SU-DHL-6 (cell line): ENCODE measurements around the gene ZNF487.

Experiments
- CTCF ChIP-seq: fragments of 200-600 bp; sonication (generic); IDR thresholded peaks from one replicate; pipeline ENCODE4 v1.5.1; 2017; ENCODE audit warnings: antibody characterized with exemption, mild to moderate bottlenecking, low read length, moderate library complexity; ENCODE audit not compliant: insufficient read depth, poor library complexity, severe bottlenecking
- EZH2phosphoT487 ChIP-seq: fragments of 200-600 bp; sonication (generic), shearing (Covaris generic); conservative IDR thresholded peaks from 2 replicates; pipeline ENCODE4 v1.6.1; 2018; ENCODE audit warnings: mild to moderate bottlenecking, antibody characterized with exemption, low read length, moderate library complexity, mixed read lengths

- no peak for TF ChIP-seq EZH2phosphoT487
- no peak for TF ChIP-seq CTCF
Measured at GRCh38 chr10:43491855-43492254, 54.9 kb downstream of the ZNF487 start.
